HepG2 (cell line): ENCODE measurements around the gene TACC3. TPM values are rescaled to one million over a fixed set of nuclear protein-coding genes. Genes with fewer than 3 reads are reported as not detected.

ENCODE experiments used
- ARNT2 ChIP-seq: sonication (generic); formaldehyde crosslinking; IDR thresholded peaks from 2 replicates; pipeline ENCODE4 v1.8.0; 2022; ENCODE audit warnings: mild to moderate bottlenecking, low read depth, missing genetic modification reagents, moderate library complexity
- BORCS8-MEF2B ChIP-seq: sonication (generic); formaldehyde crosslinking; IDR thresholded peaks from 2 replicates; pipeline ENCODE4 v1.8.0; 2022; ENCODE audit warnings: mild to moderate bottlenecking, missing genetic modification reagents
- CBX5 ChIP-seq: sonication (generic); formaldehyde crosslinking; IDR thresholded peaks from 2 replicates; pipeline ENCODE4 v1.4.0; 2020; ENCODE audit warnings: missing genetic modification reagents, borderline replicate concordance
- GATAD1 ChIP-seq: IDR thresholded peaks from 2 replicates; pipeline ENCODE4 v1.6.1; 2016; ENCODE audit warnings: missing genetic modification reagents, missing compliant biosample characterization
- HOXA9 ChIP-seq: sonication (generic); formaldehyde crosslinking; IDR thresholded peaks from 2 replicates; pipeline ENCODE4 v1.8.1; 2022; ENCODE audit warnings: missing genetic modification reagents, mild to moderate bottlenecking, moderate library complexity, borderline replicate concordance
- NFKBIZ ChIP-seq: IDR thresholded peaks from 2 replicates; pipeline ENCODE4 v1.6.1; 2018; ENCODE audit warnings: missing genetic modification reagents, missing compliant biosample characterization
- PCBP1 ChIP-seq: fragments of 200-400 bp; formaldehyde crosslinking; IDR thresholded peaks from 2 replicates; pipeline ENCODE4 v1.6.1; 2017; ENCODE audit warnings: mild to moderate bottlenecking, low read depth, low read length, borderline replicate concordance
- RBFOX2 ChIP-seq: fragments of 200-400 bp; formaldehyde crosslinking; IDR thresholded peaks from 2 replicates; pipeline ENCODE4 v1.6.1; 2017; ENCODE audit warnings: low read depth, mild to moderate bottlenecking, low read length
- SIX4 ChIP-seq: sonication (generic); formaldehyde crosslinking; IDR thresholded peaks from 2 replicates; pipeline ENCODE4 v1.4.0; 2020; ENCODE audit warnings: missing genetic modification reagents
- SNAPC2 ChIP-seq: sonication (generic); formaldehyde crosslinking; IDR thresholded peaks from 2 replicates; pipeline ENCODE4 v1.8.1; 2022; ENCODE audit warnings: mild to moderate bottlenecking, missing genetic modification reagents
- SOX5 ChIP-seq: IDR thresholded peaks from 2 replicates; pipeline ENCODE4 v1.6.1; 2016; ENCODE audit warnings: borderline replicate concordance
- ZNF550 ChIP-seq: sonication (generic); formaldehyde crosslinking; IDR thresholded peaks from 2 replicates; pipeline ENCODE4 v1.4.0; 2020; ENCODE audit warnings: mild to moderate bottlenecking, missing genetic modification reagents, borderline replicate concordance
- polyA plus RNA-seq, 8 experiments: library from polyadenylated mRNA; depleted of rRNA in 3 of 8; stranded (reverse) in 7 of 8; unstranded in 1 of 8; fragments of >200 nt; fragmentation: Illumina TruSeq in 4 of 8; extraction: Trizol in 4 of 8; gene quantifications; 2 replicates each; pipeline versions ENCODE4 v1.2.1 to v1.2.3, GENCODE V29; 2011 to 2016; ENCODE audit warnings: low read depth in 4 of 8, missing spikeins in 1 of 8, mixed read lengths in 1 of 8; ENCODE audit not compliant: insufficient read depth in 1 of 8
- total RNA-seq, 5 experiments: library from RNA; depleted of rRNA; stranded (reverse); fragments of >200 nt; fragmentation: Illumina TruSeq; extraction: Trizol; gene quantifications; 2 replicates each; pipeline ENCODE4 v1.2.3, GENCODE V29; 2016; ENCODE audit warnings: low read depth in 1 of 5
- TF ChIP-seq, protein P1 (sequence below): sonication (generic); formaldehyde crosslinking; IDR thresholded peaks from 2 replicates; pipeline ENCODE4 v1.4.0; 2020; ENCODE audit warnings: mild to moderate bottlenecking, missing genetic modification reagents
- TF ChIP-seq, protein P2 (sequence below): sonication (generic); formaldehyde crosslinking; IDR thresholded peaks from 2 replicates; pipeline ENCODE4 v1.4.0; 2020; ENCODE audit warnings: missing genetic modification reagents
- TF ChIP-seq, protein P3 (sequence below), 2 experiments: sonication (generic) in 1 of 2; formaldehyde crosslinking in 1 of 2; IDR thresholded peaks; 2 replicates each; pipeline versions ENCODE4 v1.6.1 to v1.9.0; 2014 to 2022; ENCODE audit warnings: antibody characterized with exemption in 1 of 2, borderline replicate concordance in 1 of 2, inconsistent platforms in 1 of 2, low read depth in 1 of 2, missing genetic modification reagents in 1 of 2
- TF ChIP-seq, protein P4 (sequence below): sonication (generic); formaldehyde crosslinking; IDR thresholded peaks from 2 replicates; pipeline ENCODE4 v1.4.0; 2020; ENCODE audit warnings: missing genetic modification reagents
- TF ChIP-seq, protein P5 (sequence below): fragments of 450-650 bp; IDR thresholded peaks from 2 replicates; pipeline ENCODE4 v1.6.1; 2016

TACC3 gene
- total and polyA plus RNA-seq, 2 of the 13 experiments (the other 11 are each of a cell fraction or from before 2014, with no cell fraction given): 20.3 to 21.2 TPM

DNA sequence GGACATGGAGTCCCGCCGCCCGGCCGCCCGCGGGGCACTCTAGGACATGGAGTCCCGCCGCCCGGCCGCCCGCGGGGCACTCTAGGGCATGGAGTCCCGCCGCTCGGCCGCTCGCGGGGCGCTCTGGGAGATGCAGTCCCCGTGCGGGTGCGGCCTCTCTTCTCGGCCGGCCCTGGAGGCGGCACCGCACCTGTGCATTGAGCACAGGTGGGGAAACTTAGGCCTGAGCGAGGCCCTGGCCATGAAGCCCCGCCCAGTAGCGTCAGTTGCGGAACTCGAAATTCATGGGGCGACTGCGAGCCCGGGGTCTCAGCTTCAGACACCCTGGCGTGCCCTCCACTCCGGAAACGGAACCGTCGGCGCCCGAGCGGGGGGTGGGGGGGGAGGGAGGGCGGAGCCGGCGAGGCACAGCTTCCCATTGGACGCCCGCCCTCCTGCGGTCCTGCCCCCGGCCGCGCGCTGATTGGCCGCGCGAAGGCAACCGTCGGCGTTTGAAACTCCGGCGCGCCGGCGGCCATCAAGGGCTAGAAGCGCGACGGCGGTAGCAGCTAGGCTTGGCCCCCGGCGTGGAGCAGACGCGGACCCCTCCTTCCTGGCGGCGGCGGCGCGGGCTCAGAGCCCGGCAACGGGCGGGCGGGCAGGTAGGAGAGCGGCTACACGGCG, at the start of gene TACC3, which contains the start of gene TMEM129 (continued):
- TF ChIP-seq, protein P1, sequence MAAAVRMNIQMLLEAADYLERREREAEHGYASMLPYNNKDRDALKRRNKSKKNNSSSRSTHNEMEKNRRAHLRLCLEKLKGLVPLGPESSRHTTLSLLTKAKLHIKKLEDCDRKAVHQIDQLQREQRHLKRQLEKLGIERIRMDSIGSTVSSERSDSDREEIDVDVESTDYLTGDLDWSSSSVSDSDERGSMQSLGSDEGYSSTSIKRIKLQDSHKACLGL: 0 out of 2 replicates have a peak, but pooled peaks have one; percentile 10
- TF ChIP-seq, protein P2, sequence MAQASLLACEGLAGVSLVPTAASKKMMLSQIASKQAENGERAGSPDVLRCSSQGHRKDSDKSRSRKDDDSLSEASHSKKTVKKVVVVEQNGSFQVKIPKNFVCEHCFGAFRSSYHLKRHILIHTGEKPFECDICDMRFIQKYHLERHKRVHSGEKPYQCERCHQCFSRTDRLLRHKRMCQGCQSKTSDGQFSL (CRISPR knock-in tag): peak; percentile 54; the same call in 1 of the 2 replicates
- TF ChIP-seq HOXA9 (CRISPR knock-in tag) (no peak), CBX5 (CRISPR knock-in tag) (0 out of 2 replicates have a peak, but pooled peaks have one; percentile 74), PCBP1 (0 out of 2 replicates have a peak, but pooled peaks have one; percentile 39), ARNT2 (CRISPR knock-in tag) (peak; percentile 57; the same call in 1 of the 2 replicates), SOX5 (CRISPR knock-in tag) (peak; percentile 38; the same call in 1 of the 2 replicates), NFKBIZ (CRISPR knock-in tag) (no peak), RBFOX2 (peak; percentile 74; the same call in 1 of the 2 replicates), GATAD1 (CRISPR knock-in tag) (peak; percentile 85), BORCS8-MEF2B (CRISPR knock-in tag) (peak; percentile 37; the same call in 1 of the 2 replicates), ZNF550 (no peak), SNAPC2 (CRISPR knock-in tag) (0 out of 2 replicates have a peak, but pooled peaks have one; percentile 8), SIX4 (CRISPR knock-in tag) (no peak)
- TF ChIP-seq, protein P3, sequence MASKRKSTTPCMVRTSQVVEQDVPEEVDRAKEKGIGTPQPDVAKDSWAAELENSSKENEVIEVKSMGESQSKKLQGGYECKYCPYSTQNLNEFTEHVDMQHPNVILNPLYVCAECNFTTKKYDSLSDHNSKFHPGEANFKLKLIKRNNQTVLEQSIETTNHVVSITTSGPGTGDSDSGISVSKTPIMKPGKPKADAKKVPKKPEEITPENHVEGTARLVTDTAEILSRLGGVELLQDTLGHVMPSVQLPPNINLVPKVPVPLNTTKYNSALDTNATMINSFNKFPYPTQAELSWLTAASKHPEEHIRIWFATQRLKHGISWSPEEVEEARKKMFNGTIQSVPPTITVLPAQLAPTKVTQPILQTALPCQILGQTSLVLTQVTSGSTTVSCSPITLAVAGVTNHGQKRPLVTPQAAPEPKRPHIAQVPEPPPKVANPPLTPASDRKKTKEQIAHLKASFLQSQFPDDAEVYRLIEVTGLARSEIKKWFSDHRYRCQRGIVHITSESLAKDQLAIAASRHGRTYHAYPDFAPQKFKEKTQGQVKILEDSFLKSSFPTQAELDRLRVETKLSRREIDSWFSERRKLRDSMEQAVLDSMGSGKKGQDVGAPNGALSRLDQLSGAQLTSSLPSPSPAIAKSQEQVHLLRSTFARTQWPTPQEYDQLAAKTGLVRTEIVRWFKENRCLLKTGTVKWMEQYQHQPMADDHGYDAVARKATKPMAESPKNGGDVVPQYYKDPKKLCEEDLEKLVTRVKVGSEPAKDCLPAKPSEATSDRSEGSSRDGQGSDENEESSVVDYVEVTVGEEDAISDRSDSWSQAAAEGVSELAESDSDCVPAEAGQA (IDR thresholded peaks at IDR 0.05; ENCODE audit: low read depth): peak; percentile 52; the same call in 1 of the 2 replicates
- TF ChIP-seq, protein P3 (CRISPR knock-in tag; IDR thresholded peaks at IDR 0.05; ENCODE audit: borderline replicate concordance): 0 out of 2 replicates have a peak, but pooled peaks have one; percentile 5
- TF ChIP-seq, protein P4, sequence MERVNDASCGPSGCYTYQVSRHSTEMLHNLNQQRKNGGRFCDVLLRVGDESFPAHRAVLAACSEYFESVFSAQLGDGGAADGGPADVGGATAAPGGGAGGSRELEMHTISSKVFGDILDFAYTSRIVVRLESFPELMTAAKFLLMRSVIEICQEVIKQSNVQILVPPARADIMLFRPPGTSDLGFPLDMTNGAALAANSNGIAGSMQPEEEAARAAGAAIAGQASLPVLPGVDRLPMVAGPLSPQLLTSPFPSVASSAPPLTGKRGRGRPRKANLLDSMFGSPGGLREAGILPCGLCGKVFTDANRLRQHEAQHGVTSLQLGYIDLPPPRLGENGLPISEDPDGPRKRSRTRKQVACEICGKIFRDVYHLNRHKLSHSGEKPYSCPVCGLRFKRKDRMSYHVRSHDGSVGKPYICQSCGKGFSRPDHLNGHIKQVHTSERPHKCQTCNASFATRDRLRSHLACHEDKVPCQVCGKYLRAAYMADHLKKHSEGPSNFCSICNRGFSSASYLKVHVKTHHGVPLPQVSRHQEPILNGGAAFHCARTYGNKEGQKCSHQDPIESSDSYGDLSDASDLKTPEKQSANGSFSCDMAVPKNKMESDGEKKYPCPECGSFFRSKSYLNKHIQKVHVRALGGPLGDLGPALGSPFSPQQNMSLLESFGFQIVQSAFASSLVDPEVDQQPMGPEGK: peak; percentile 72
- TF ChIP-seq, protein P5, sequence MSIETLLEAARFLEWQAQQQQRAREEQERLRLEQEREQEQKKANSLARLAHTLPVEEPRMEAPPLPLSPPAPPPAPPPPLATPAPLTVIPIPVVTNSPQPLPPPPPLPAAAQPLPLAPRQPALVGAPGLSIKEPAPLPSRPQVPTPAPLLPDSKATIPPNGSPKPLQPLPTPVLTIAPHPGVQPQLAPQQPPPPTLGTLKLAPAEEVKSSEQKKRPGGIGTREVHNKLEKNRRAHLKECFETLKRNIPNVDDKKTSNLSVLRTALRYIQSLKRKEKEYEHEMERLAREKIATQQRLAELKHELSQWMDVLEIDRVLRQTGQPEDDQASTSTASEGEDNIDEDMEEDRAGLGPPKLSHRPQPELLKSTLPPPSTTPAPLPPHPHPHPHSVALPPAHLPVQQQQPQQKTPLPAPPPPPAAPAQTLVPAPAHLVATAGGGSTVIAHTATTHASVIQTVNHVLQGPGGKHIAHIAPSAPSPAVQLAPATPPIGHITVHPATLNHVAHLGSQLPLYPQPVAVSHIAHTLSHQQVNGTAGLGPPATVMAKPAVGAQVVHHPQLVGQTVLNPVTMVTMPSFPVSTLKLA: 0 out of 2 replicates have a peak, but pooled peaks have one; percentile 13
